ENCODE measurements around the gene CACNG5.

Gene CACNG5, protein sequence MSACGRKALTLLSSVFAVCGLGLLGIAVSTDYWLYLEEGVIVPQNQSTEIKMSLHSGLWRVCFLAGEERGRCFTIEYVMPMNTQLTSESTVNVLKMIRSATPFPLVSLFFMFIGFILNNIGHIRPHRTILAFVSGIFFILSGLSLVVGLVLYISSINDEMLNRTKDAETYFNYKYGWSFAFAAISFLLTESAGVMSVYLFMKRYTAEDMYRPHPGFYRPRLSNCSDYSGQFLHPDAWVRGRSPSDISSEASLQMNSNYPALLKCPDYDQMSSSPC

GRCh38 chr17:66834919-66835454, at the start of gene CACNG5:
TSS of gene CACNG5 (plus strand) at chr17:66835117. CDS start at chr17:66877333, 42,216 bp downstream.
- H3K4me3 ChIP-seq: peak within 1 kb of the TSS; percentile 63
- no peak for DNase-seq (ENCODE audit: low read depth, low spot score)
- no peak within 1 kb of the TSS for H3K9ac ChIP-seq (ENCODE audit: insufficient read length)
- no peak within 1 kb of the TSS for H3K27ac ChIP-seq
- H3K36me3 ChIP-seq (ENCODE audit: insufficient read depth, low read length): no peaks in the 10 kb centered on the region
- no peaks in the 10 kb centered on the region for H3K9me3 ChIP-seq (ENCODE audit: low read depth, low read length)
- no peak for TF ChIP-seq EZH2 (IDR thresholded peaks at IDR 0.05)
- TF ChIP-seq POLR2AphosphoS5 (IDR thresholded peaks at IDR 0.05; ENCODE audit: borderline replicate concordance, low read depth, low read length): no peak
- no peak for TF ChIP-seq FOXP2 (optimal IDR thresholded peaks at IDR 0.05; ENCODE audit: control extremely low read depth, extremely low read length, insufficient read depth)

GRCh38 chr17:66786107-66786506, 48.8 kb upstream of the CACNG5 start:
- no peak for DNase-seq (ENCODE audit: low read depth, low spot score)
- Histone ChIP-seq H3K9me3 (ENCODE audit: low read depth, low read length) (no peaks in the 10 kb centered on the region), H3K27ac (no peak overlapping the region), H3K4me3 (no peak overlapping the region), H3K36me3 (ENCODE audit: insufficient read depth, low read length) (no peaks in the 10 kb centered on the region), H3K9ac (ENCODE audit: insufficient read length) (no peak overlapping the region)
- TF ChIP-seq EZH2 (IDR thresholded peaks at IDR 0.05) (no peak), POLR2AphosphoS5 (IDR thresholded peaks at IDR 0.05; ENCODE audit: borderline replicate concordance, low read depth, low read length) (no peak)

- no peak for DNase-seq (ENCODE audit: low read depth, low spot score)
- H3K4me3 ChIP-seq: no peak overlapping the region
- H3K9me3 ChIP-seq (ENCODE audit: low read depth, low read length): no peaks in the 10 kb centered on the region
- H3K27ac ChIP-seq: no peak overlapping the region
- no peak for TF ChIP-seq EZH2 (IDR thresholded peaks at IDR 0.05)
- no peak for TF ChIP-seq POLR2AphosphoS5 (IDR thresholded peaks at IDR 0.05; ENCODE audit: borderline replicate concordance, low read depth, low read length)
- no peak for TF ChIP-seq FOXP2 (optimal IDR thresholded peaks at IDR 0.05; ENCODE audit: control extremely low read depth, extremely low read length, insufficient read depth)
- H3K9ac ChIP-seq (ENCODE audit: insufficient read length): no peak overlapping the region
- H3K36me3 ChIP-seq (ENCODE audit: insufficient read depth, low read length): no peaks in the 10 kb centered on the region
Measured at GRCh38 chr17:66787914-66788313, 47.0 kb upstream of the CACNG5 start.

DNA sequence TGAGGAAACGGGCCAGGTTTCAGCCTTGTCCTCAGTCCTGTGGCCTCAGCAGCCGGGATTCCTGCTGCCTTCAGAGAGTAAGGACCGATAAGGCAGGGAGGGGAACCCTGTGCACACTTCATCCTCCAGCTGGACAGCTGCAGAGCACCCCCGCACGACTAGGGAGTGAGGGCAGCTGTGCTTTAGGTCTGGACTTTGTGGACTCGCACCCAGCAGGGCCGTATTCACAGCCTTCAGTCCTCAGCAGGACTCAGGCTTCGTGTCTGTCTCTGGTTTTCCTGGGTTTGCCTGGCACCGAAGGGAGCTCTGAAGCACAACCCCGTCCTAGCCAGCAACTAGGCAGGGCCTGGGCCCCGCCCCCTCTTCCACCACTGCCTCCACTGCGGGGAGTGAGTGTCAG, 45.8 kb upstream of the CACNG5 start:
- H3K4me3 ChIP-seq: no peak overlapping the region
- H3K9ac ChIP-seq (ENCODE audit: insufficient read length): no peak overlapping the region
- TF ChIP-seq EZH2 (IDR thresholded peaks at IDR 0.05) (no peak), POLR2AphosphoS5 (IDR thresholded peaks at IDR 0.05; ENCODE audit: borderline replicate concordance, low read depth, low read length) (no peak), FOXP2 (optimal IDR thresholded peaks at IDR 0.05; ENCODE audit: control extremely low read depth, extremely low read length, insufficient read depth) (no peak)
- no peak overlapping the region for H3K27ac ChIP-seq
- no peaks in the 10 kb centered on the region for H3K36me3 ChIP-seq (ENCODE audit: insufficient read depth, low read length)
- no peak for DNase-seq (ENCODE audit: low read depth, low spot score)
- no peaks in the 10 kb centered on the region for H3K9me3 ChIP-seq (ENCODE audit: low read depth, low read length)

DNA sequence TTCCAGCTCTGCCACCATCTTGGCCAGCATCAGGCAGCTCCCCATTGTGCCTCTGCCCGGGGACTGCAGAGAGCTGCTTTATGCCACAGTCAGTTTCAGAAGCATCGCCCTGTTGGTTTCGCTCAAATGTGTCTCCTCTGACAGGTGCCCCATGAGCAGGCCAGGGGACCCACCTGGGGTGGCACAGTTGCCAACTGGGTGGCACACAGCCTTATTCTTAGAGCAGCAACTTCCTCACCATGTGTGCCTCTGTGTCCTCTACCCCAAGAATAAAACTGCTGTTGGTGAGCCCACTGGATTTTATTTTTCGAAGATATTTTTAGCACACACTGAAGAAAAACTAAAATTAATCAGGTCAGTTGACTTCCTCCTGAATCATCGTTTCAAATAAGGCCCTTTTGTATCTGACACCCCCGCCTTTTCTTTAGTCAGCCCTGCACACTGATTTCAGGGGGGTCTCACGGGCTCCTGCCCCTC, 44.9 kb upstream of the CACNG5 start:
- no peak for TF ChIP-seq POLR2AphosphoS5 (IDR thresholded peaks at IDR 0.05; ENCODE audit: borderline replicate concordance, low read depth, low read length)
- no peak for TF ChIP-seq FOXP2 (optimal IDR thresholded peaks at IDR 0.05; ENCODE audit: control extremely low read depth, extremely low read length, insufficient read depth)
- TF ChIP-seq EZH2 (IDR thresholded peaks at IDR 0.05): no peak
- no peaks in the 10 kb centered on the region for H3K36me3 ChIP-seq (ENCODE audit: insufficient read depth, low read length)
- no peak overlapping the region for H3K27ac ChIP-seq
- no peak overlapping the region for H3K4me3 ChIP-seq
- no peak for DNase-seq (ENCODE audit: low read depth, low spot score)
- no peaks in the 10 kb centered on the region for H3K9me3 ChIP-seq (ENCODE audit: low read depth, low read length)
- H3K9ac ChIP-seq (ENCODE audit: insufficient read length): no peak overlapping the region

DNA sequence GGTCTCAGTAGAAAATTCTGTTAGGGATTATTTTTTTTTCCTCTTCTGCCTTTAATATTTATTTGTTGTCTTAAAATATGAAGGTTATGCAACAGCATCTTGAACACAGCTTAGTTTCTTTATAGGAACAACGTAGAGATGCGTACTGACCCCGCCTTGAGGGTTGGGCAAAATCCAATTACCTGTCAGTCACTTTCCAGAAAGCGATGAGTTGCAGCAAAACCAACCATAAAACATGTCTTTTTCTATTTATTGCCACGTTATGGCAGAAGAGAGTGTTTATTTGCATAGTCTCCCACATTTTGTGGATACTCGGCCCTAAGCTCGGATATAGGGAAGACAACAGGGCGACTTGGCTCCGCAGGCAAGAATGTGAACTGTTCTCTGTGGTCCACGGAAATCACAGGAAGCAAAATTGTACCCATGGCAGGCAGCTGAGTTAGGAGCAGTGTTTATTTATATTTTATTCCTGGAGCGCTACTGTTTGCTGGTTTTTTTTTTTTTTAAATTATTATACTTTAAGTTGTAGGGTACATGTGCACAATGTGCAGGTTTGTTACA, 44.3 kb upstream of the CACNG5 start:
- Histone ChIP-seq H3K4me3 (no peak overlapping the region), H3K36me3 (ENCODE audit: insufficient read depth, low read length) (no peaks in the 10 kb centered on the region), H3K9ac (ENCODE audit: insufficient read length) (no peak overlapping the region), H3K9me3 (ENCODE audit: low read depth, low read length) (no peaks in the 10 kb centered on the region), H3K27ac (no peak overlapping the region)
- TF ChIP-seq POLR2AphosphoS5 (IDR thresholded peaks at IDR 0.05; ENCODE audit: borderline replicate concordance, low read depth, low read length) (no peak), EZH2 (IDR thresholded peaks at IDR 0.05) (no peak), FOXP2 (optimal IDR thresholded peaks at IDR 0.05; ENCODE audit: control extremely low read depth, extremely low read length, insufficient read depth) (no peak)
- no peak for DNase-seq (ENCODE audit: low read depth, low spot score)

DNA sequence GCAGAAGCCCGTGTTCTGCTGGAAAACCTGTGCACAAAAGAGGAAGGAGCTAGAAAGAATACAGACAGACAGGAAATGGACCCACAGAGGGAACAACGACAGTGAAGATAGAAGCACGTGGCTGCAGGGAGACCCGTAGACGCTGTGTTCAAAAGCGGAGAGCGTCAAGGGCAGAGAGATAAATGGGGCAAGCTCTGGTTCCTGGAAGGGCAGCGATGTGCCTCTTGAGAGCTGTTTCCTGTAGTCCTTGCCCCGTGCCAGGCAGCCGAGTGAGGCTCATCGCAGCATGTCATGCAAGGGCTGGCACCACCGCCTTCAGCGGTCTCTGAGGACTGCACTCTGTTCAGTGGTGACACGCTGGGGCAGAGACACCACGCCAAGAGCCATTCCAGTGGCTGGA, 43.6 kb upstream of the CACNG5 start:
- no peak for DNase-seq (ENCODE audit: low read depth, low spot score)
- no peak for TF ChIP-seq EZH2 (IDR thresholded peaks at IDR 0.05)
- no peak for TF ChIP-seq POLR2AphosphoS5 (IDR thresholded peaks at IDR 0.05; ENCODE audit: borderline replicate concordance, low read depth, low read length)
- no peak for TF ChIP-seq FOXP2 (optimal IDR thresholded peaks at IDR 0.05; ENCODE audit: control extremely low read depth, extremely low read length, insufficient read depth)
- Histone ChIP-seq H3K4me3 (no peak overlapping the region), H3K27ac (no peak overlapping the region), H3K36me3 (ENCODE audit: insufficient read depth, low read length) (no peaks in the 10 kb centered on the region), H3K9ac (ENCODE audit: insufficient read length) (no peak overlapping the region), H3K9me3 (ENCODE audit: low read depth, low read length) (no peaks in the 10 kb centered on the region)

GRCh38 chr17:66793814-66794213, 41.1 kb upstream of the CACNG5 start:
- DNase-seq (ENCODE audit: low read depth, low spot score): no peak
- no peak overlapping the region for H3K27ac ChIP-seq
- H3K9ac ChIP-seq (ENCODE audit: insufficient read length): no peak overlapping the region
- no peaks in the 10 kb centered on the region for H3K9me3 ChIP-seq (ENCODE audit: low read depth, low read length)
- H3K36me3 ChIP-seq (ENCODE audit: insufficient read depth, low read length): no peaks in the 10 kb centered on the region
- H3K4me3 ChIP-seq: no peak overlapping the region
- no peak for TF ChIP-seq EZH2 (IDR thresholded peaks at IDR 0.05)
- TF ChIP-seq FOXP2 (optimal IDR thresholded peaks at IDR 0.05; ENCODE audit: control extremely low read depth, extremely low read length, insufficient read depth): no peak
- no peak for TF ChIP-seq POLR2AphosphoS5 (IDR thresholded peaks at IDR 0.05; ENCODE audit: borderline replicate concordance, low read depth, low read length)
